NCI-H1930 (cell line): ENCODE data around the gene KIF26B.

ENCODE experiments used
- DNase-seq, 2 experiments: peaks; one replicate each; lab custom pipeline; 2025; lab: John Stamatoyannopoulos, UW

The KIF26B gene

GRCh38 chr1:245428681-245429080 lies 273.9 kb downstream of the KIF26B start:
- DNase-seq, result no peak

- no peak for DNase-seq
Observed at GRCh38 chr1:245431706-245432105, 276.9 kb downstream of the KIF26B start.

- DNase-seq, result no peak
Observed at GRCh38 chr1:245432228-245432875, 277.6 kb downstream of the KIF26B start.

GRCh38 chr1:245433561-245433960 lies 278.8 kb downstream of the KIF26B start:
- DNase-seq, result no peak

GRCh38 chr1:245434280-245434679 lies 279.5 kb downstream of the KIF26B start:
- DNase-seq, result no peak

- no peak for DNase-seq
Observed at GRCh38 chr1:245436407-245436806, 281.6 kb downstream of the KIF26B start.

- no peak for DNase-seq
Observed at GRCh38 chr1:245437369-245438062, 282.7 kb downstream of the KIF26B start.

GRCh38 chr1:245440922-245441321 lies 286.1 kb downstream of the KIF26B start:
- no peak for DNase-seq

GRCh38 chr1:245441689-245442088 lies 286.9 kb downstream of the KIF26B start:
- DNase-seq, result no peak

- DNase-seq, result no peak
Observed at GRCh38 chr1:245444147-245444828, 289.5 kb downstream of the KIF26B start.

GRCh38 chr1:245444945-245445344 lies 290.2 kb downstream of the KIF26B start:
- DNase-seq, result no peak

- DNase-seq, result no peak
Observed at GRCh38 chr1:245448531-245448930, 293.7 kb downstream of the KIF26B start.

- DNase-seq, result no peak
Observed at GRCh38 chr1:245448975-245449431, 294.2 kb downstream of the KIF26B start.

- no peak for DNase-seq
Observed at GRCh38 chr1:245453541-245453940, 298.8 kb downstream of the KIF26B start.

- no peak for DNase-seq
Observed at GRCh38 chr1:245454051-245454450, 299.3 kb downstream of the KIF26B start.

- no peak for DNase-seq
Observed at GRCh38 chr1:245457562-245457961, 302.8 kb downstream of the KIF26B start.

GRCh38 chr1:245458234-245458633 lies 303.4 kb downstream of the KIF26B start:
- DNase-seq, result no peak

- DNase-seq, result no peak
Observed at GRCh38 chr1:245458761-245459174, 304.0 kb downstream of the KIF26B start.

GRCh38 chr1:245459621-245460020 lies 304.8 kb downstream of the KIF26B start:
- no peak for DNase-seq

- no peak for DNase-seq
Observed at GRCh38 chr1:245461681-245462080, 306.9 kb downstream of the KIF26B start.

GRCh38 chr1:245462161-245462560 lies 307.4 kb downstream of the KIF26B start:
- DNase-seq, result no peak

- no peak for DNase-seq
Observed at GRCh38 chr1:245463392-245464165, 308.8 kb downstream of the KIF26B start.
